ENCODE results near the gene TSHZ2. TPM values are rescaled to one million over a fixed set of nuclear protein-coding genes. Genes with fewer than 3 reads are reported as not detected.

TSHZ2 gene
- total and polyA plus RNA-seq, 11 donors: 1.8 to 12.1 (median 3.7) TPM

GRCh38 chr20:53103124-53103523 is 131.0 kb downstream of the TSHZ2 start:
- TF ChIP-seq CTCF (IDR thresholded peaks at IDR 0.05) (no peak), POLR2A (IDR thresholded peaks at IDR 0.05) (no peak)
- ATAC-seq: no peak
- WGBS, 4 donors: 72 to 81% (median 73%) methylated on average over 1 of the region's 1 CpG

GRCh38 chr20:53104884-53105283 is 132.7 kb downstream of the TSHZ2 start:
- 78 to 86% (median 83%) methylated on average over 7 of the region's 7 CpGs for WGBS, 4 donors
- H3K27ac ChIP-seq: no peak overlapping the region
- no peak for ATAC-seq
- H3K27me3 ChIP-seq: no peaks in the 10 kb centered on the region
- no peaks in the 10 kb centered on the region for H3K9me3 ChIP-seq
- H3K36me3 ChIP-seq: no peaks in the 10 kb centered on the region
- no peak for DNase-seq
- TF ChIP-seq POLR2A (IDR thresholded peaks at IDR 0.05) (no peak), CTCF (IDR thresholded peaks at IDR 0.05) (no peak)
- intact Hi-C loops (cut with DNase I): no loop called here
- H3K4me1 ChIP-seq: peaks cover 0 to 16% (median 6%) of the 10 kb centered on the region in 12 donors
- no peak overlapping the region for H3K4me3 ChIP-seq

More at GRCh38 chr20:53103124-53103523, 131.0 kb downstream of the TSHZ2 start:
- H3K9me3 ChIP-seq: no peaks in the 10 kb centered on the region
- H3K4me3 ChIP-seq: no peak overlapping the region
- no peaks in the 10 kb centered on the region for H3K36me3 ChIP-seq
- intact Hi-C loops (cut with DNase I): no loop called here
- DNase-seq: no peak
- no peaks in the 10 kb centered on the region for H3K27me3 ChIP-seq
- H3K4me1 ChIP-seq: peaks cover 0 to 16% (median 6%) of the 10 kb centered on the region in 12 donors
- H3K27ac ChIP-seq: no peak overlapping the region

GRCh38 chr20:53116733-53117132 is 144.6 kb downstream of the TSHZ2 start:
- intact Hi-C loops (cut with DNase I): loop anchor here in 1 of 10 donors (10.0 kb wide), 1 partner anchor 82 kb away; no protein-coding TSS in a partner anchor
- no peak overlapping the region for H3K27ac ChIP-seq
- no peak overlapping the region for H3K4me3 ChIP-seq
- H3K9me3 ChIP-seq: no peaks in the 10 kb centered on the region
- 88 to 94% (median 93%) methylated on average over 3 of the region's 3 CpGs for WGBS, 4 donors
- TF ChIP-seq POLR2A (IDR thresholded peaks at IDR 0.05): no peak
- TF ChIP-seq CTCF (IDR thresholded peaks at IDR 0.05): no peak
- H3K27me3 ChIP-seq: no peaks in the 10 kb centered on the region
- H3K4me1 ChIP-seq: no peaks in the 10 kb centered on the region
- DNase-seq (no peak), ATAC-seq (no peak)
- no peaks in the 10 kb centered on the region for H3K36me3 ChIP-seq

- ATAC-seq (peak in 1 of 4 donors; percentile 56), DNase-seq (no peak)
- H3K36me3 ChIP-seq: no peaks in the 10 kb centered on the region
- intact Hi-C loops (cut with DNase I): no loop called here
- H3K27me3 ChIP-seq: no peaks in the 10 kb centered on the region
- no peak overlapping the region for H3K4me3 ChIP-seq
- peak overlapping the region in 3 of 12 donors; percentile 21 to 36 (median 24) for H3K27ac ChIP-seq
- WGBS, 4 donors: 59 to 65% (median 61%) methylated on average over 4 of the region's 4 CpGs
- no peaks in the 10 kb centered on the region for H3K9me3 ChIP-seq
- TF ChIP-seq CTCF (IDR thresholded peaks at IDR 0.05) (no peak), POLR2A (IDR thresholded peaks at IDR 0.05) (no peak)
- peaks cover 0 to 15% (median 0%) of the 10 kb centered on the region in 12 donors for H3K4me1 ChIP-seq
Observed at GRCh38 chr20:53122853-53123252, 150.7 kb downstream of the TSHZ2 start.

Measured in heart left ventricle (tissue), 16 donors.